HEK293 (cell line): Measurements from ENCODE around the gene ATXN2.
"Not testable (repeated sequence)": the region's sequence is repeated elsewhere in the genome, so short reads cannot be mapped to it uniquely, and the experiment has no call there.

Source experiments
- CTCF ChIP-seq: fragments of 450-650 bp; formaldehyde crosslinking; IDR thresholded peaks from 2 replicates; pipeline ENCODE4 v1.5.1; 2016; ENCODE audit warnings: missing biosample characterization, missing genetic modification characterization
- KLF1 ChIP-seq: fragments of 450-650 bp; formaldehyde crosslinking; IDR thresholded peaks from 2 replicates; pipeline ENCODE4 v1.5.1; 2016; ENCODE audit warnings: missing biosample characterization, missing genetic modification characterization
- PATZ1 ChIP-seq: fragments of 450-650 bp; formaldehyde crosslinking; IDR thresholded peaks from 2 replicates; pipeline ENCODE4 v1.5.1; 2016; ENCODE audit warnings: missing biosample characterization, missing genetic modification characterization
- REST ChIP-seq: fragments of 450-650 bp; formaldehyde crosslinking; IDR thresholded peaks from 2 replicates; pipeline ENCODE4 v1.5.1; 2016; ENCODE audit warnings: missing biosample characterization, missing genetic modification characterization
- ZBTB21 ChIP-seq: fragments of 450-650 bp; formaldehyde crosslinking; IDR thresholded peaks from 2 replicates; pipeline ENCODE4 v1.5.1; 2017; ENCODE audit warnings: missing biosample characterization, missing genetic modification characterization
- ZFP37 ChIP-seq: fragments of 450-650 bp; formaldehyde crosslinking; IDR thresholded peaks from 2 replicates; pipeline ENCODE4 v1.5.1; 2016; ENCODE audit warnings: missing biosample characterization, missing genetic modification characterization
- ZNF274 ChIP-seq, 2 experiments: fragments of 200-500 bp in 1 of 2; fragments of 450-650 bp in 1 of 2; sonication (Bioruptor generic) in 1 of 2; formaldehyde crosslinking in 1 of 2; IDR thresholded peaks; 2 replicates each; pipeline versions ENCODE4 v1.5.1 to v1.6.1; 2014 to 2016; ENCODE audit warnings: borderline replicate concordance in 1 of 2, inconsistent platforms in 1 of 2, low read length in 1 of 2, missing biosample characterization in 1 of 2, missing genetic modification characterization in 1 of 2
- ZNF366 ChIP-seq: fragments of 450-650 bp; formaldehyde crosslinking; conservative IDR thresholded peaks from 2 replicates; pipeline ENCODE4 v1.5.1; 2016; ENCODE audit warnings: missing biosample characterization, missing genetic modification characterization
- ZNF416 ChIP-seq: fragments of 450-650 bp; formaldehyde crosslinking; IDR thresholded peaks from 2 replicates; pipeline ENCODE4 v1.5.1; 2016; ENCODE audit warnings: missing biosample characterization, missing genetic modification characterization
- ZNF513 ChIP-seq: fragments of 450-650 bp; IDR thresholded peaks from 2 replicates; pipeline ENCODE4 v1.5.1; 2018; ENCODE audit warnings: missing biosample characterization, missing genetic modification characterization
- ZNF521 ChIP-seq: fragments of 450-650 bp; formaldehyde crosslinking; IDR thresholded peaks from 2 replicates; pipeline ENCODE4 v1.5.1; 2017; ENCODE audit warnings: missing biosample characterization, mild to moderate bottlenecking, missing genetic modification characterization

- not testable (repeated sequence) for TF ChIP-seq ZNF416; ZBTB21 (tag by site-specific recombination); ZNF521 (tag by site-specific recombination); KLF1 (tag by site-specific recombination); CTCF (tag by site-specific recombination); ZNF274 (IDR thresholded peaks at IDR 0.05; ENCODE audit: low read length); ZNF274 (tag by site-specific recombination; IDR thresholded peaks at IDR 0.05; ENCODE audit: borderline replicate concordance); PATZ1 (tag by site-specific recombination); ZNF513 (tag by site-specific recombination); ZFP37 (tag by site-specific recombination); ZNF366; REST (tag by site-specific recombination)
Measured at GRCh38 chr12:111460111-111460510, 139.0 kb downstream of the ATXN2 start.
